Mononuclear cell (primary cell): Measurements from ENCODE around the gene NLGN3. TPM values are rescaled to one million over a fixed set of nuclear protein-coding genes. Genes with fewer than 3 reads are reported as not detected.

Source experiments
- H3K27me3 ChIP-seq: 2 replicates; pipeline ENCODE4 v1.6.0; 2011; ENCODE audit warnings: low read length, control low read depth; ENCODE audit not compliant: insufficient read depth
- H3K4me1 ChIP-seq: 2 replicates; pipeline ENCODE4 v1.5.1; 2011; ENCODE audit warnings: mild to moderate bottlenecking, low read length, control low read depth; ENCODE audit not compliant: insufficient read depth
- H3K4me3 ChIP-seq: 2 replicates; pipeline ENCODE4 v1.5.1; 2011; ENCODE audit warnings: mild to moderate bottlenecking, low read length, moderate library complexity
- H3K9me3 ChIP-seq: 2 replicates; pipeline ENCODE4 v1.5.1; 2011; ENCODE audit warnings: low read depth, mild to moderate bottlenecking, control low read depth, low read length
- total RNA-seq: library from RNA; depleted of rRNA; stranded (reverse); fragments of >200 nt; gene quantifications from one replicate; pipeline ENCODE4 v1.2.3, GENCODE V29; 2012

The NLGN3 gene
- total RNA-seq, 1 donor, result 2.6 TPM

GRCh38 chrX:71148278-71148663 lies 3.6 kb downstream of the NLGN3 start:
- no peaks in the 10 kb centered on the region for H3K9me3 ChIP-seq
- peaks cover 12% of the 10 kb centered on the region for H3K4me1 ChIP-seq
- no peak overlapping the region for H3K4me3 ChIP-seq
- no peaks in the 10 kb centered on the region for H3K27me3 ChIP-seq

GRCh38 chrX:71151366-71151765 lies 6.7 kb downstream of the NLGN3 start:
- Histone ChIP-seq H3K9me3 (no peaks in the 10 kb centered on the region), H3K4me1 (peaks cover 4% of the 10 kb centered on the region), H3K27me3 (no peaks in the 10 kb centered on the region), H3K4me3 (no peak overlapping the region)

- no peaks in the 10 kb centered on the region for H3K27me3 ChIP-seq
- H3K9me3 ChIP-seq, result no peaks in the 10 kb centered on the region
- no peak overlapping the region for H3K4me3 ChIP-seq
- no peaks in the 10 kb centered on the region for H3K4me1 ChIP-seq
These were observed 9.6 kb downstream of the NLGN3 start for GRCh38 chrX:71154196-71154595.

GRCh38 chrX:71154641-71155040 lies 10.0 kb downstream of the NLGN3 start:
- Histone ChIP-seq H3K4me3 (no peak overlapping the region), H3K27me3 (no peaks in the 10 kb centered on the region), H3K4me1 (no peaks in the 10 kb centered on the region), H3K9me3 (no peaks in the 10 kb centered on the region)

- Histone ChIP-seq H3K27me3 (no peaks in the 10 kb centered on the region), H3K4me3 (no peak overlapping the region), H3K4me1 (no peaks in the 10 kb centered on the region), H3K9me3 (no peaks in the 10 kb centered on the region)
These were observed 14.0 kb downstream of the NLGN3 start for GRCh38 chrX:71158603-71159002.

- no peaks in the 10 kb centered on the region for H3K9me3 ChIP-seq
- no peaks in the 10 kb centered on the region for H3K4me1 ChIP-seq
- H3K4me3 ChIP-seq, result no peak overlapping the region
- no peaks in the 10 kb centered on the region for H3K27me3 ChIP-seq
These were observed 14.7 kb downstream of the NLGN3 start for GRCh38 chrX:71159335-71159734.

- Histone ChIP-seq H3K4me3 (no peak overlapping the region), H3K9me3 (no peaks in the 10 kb centered on the region), H3K4me1 (no peaks in the 10 kb centered on the region), H3K27me3 (no peaks in the 10 kb centered on the region)
These were observed 15.8 kb downstream of the NLGN3 start for GRCh38 chrX:71160475-71160874.

- Histone ChIP-seq H3K27me3 (no peaks in the 10 kb centered on the region), H3K4me1 (no peaks in the 10 kb centered on the region), H3K9me3 (no peaks in the 10 kb centered on the region), H3K4me3 (no peak overlapping the region)
These were observed 18.3 kb downstream of the NLGN3 start for GRCh38 chrX:71162981-71163380.

GRCh38 chrX:71164071-71164470 lies 19.4 kb downstream of the NLGN3 start:
- Histone ChIP-seq H3K4me1 (no peaks in the 10 kb centered on the region), H3K9me3 (no peaks in the 10 kb centered on the region), H3K27me3 (no peaks in the 10 kb centered on the region), H3K4me3 (no peak overlapping the region)

- Histone ChIP-seq H3K27me3 (no peaks in the 10 kb centered on the region), H3K9me3 (no peaks in the 10 kb centered on the region)
These were observed 21.8 kb downstream of the NLGN3 start for GRCh38 chrX:71166461-71166860.

GRCh38 chrX:71167031-71167781 lies 22.6 kb downstream of the NLGN3 start:
- Histone ChIP-seq H3K9me3 (no peaks in the 10 kb centered on the region), H3K27me3 (no peaks in the 10 kb centered on the region), H3K4me1 (peaks cover 12% of the 10 kb centered on the region), H3K4me3 (no peak overlapping the region)

More at GRCh38 chrX:71166461-71166860, 21.8 kb downstream of the NLGN3 start:
- H3K4me1 ChIP-seq, result peaks cover 8% of the 10 kb centered on the region
- H3K4me3 ChIP-seq, result no peak overlapping the region

- Histone ChIP-seq H3K4me3 (no peak overlapping the region), H3K4me1 (peaks cover 12% of the 10 kb centered on the region), H3K27me3 (no peaks in the 10 kb centered on the region), H3K9me3 (no peaks in the 10 kb centered on the region)
These were observed 23.5 kb downstream of the NLGN3 start for GRCh38 chrX:71168134-71168533.

GRCh38 chrX:71169586-71169985 lies 24.9 kb downstream of the NLGN3 start:
- Histone ChIP-seq H3K27me3 (no peaks in the 10 kb centered on the region), H3K9me3 (no peaks in the 10 kb centered on the region), H3K4me1 (peaks cover 15% of the 10 kb centered on the region), H3K4me3 (no peak overlapping the region)

- H3K9me3 ChIP-seq, result no peaks in the 10 kb centered on the region
- peaks cover 15% of the 10 kb centered on the region for H3K4me1 ChIP-seq
- no peak overlapping the region for H3K4me3 ChIP-seq
- H3K27me3 ChIP-seq, result no peaks in the 10 kb centered on the region
These were observed 26.0 kb downstream of the NLGN3 start for GRCh38 chrX:71170660-71171059.

GRCh38 chrX:71171110-71171801 lies 26.6 kb downstream of the NLGN3 start:
- Histone ChIP-seq H3K27me3 (no peaks in the 10 kb centered on the region), H3K4me3 (no peak overlapping the region)

GRCh38 chrX:71173440-71173839 lies 28.8 kb downstream of the NLGN3 start:
- H3K4me3 ChIP-seq, result no peak overlapping the region
- peaks cover 15% of the 10 kb centered on the region for H3K4me1 ChIP-seq
- H3K9me3 ChIP-seq, result no peaks in the 10 kb centered on the region
- no peaks in the 10 kb centered on the region for H3K27me3 ChIP-seq

More at GRCh38 chrX:71171110-71171801, 26.6 kb downstream of the NLGN3 start:
- Histone ChIP-seq H3K9me3 (no peaks in the 10 kb centered on the region), H3K4me1 (peaks cover 15% of the 10 kb centered on the region)
